NB4 (cell line): ENCODE results near the gene RASSF5.

Experiments used
- POLR2A ChIP-seq: IDR thresholded peaks from 2 replicates; pipeline ENCODE4 v1.6.1; 2011; ENCODE audit warnings: mild to moderate bottlenecking; ENCODE audit not compliant: insufficient read length; ENCODE audit errors: extremely low read depth
- TF ChIP-seq, protein P1 (sequence below): IDR thresholded peaks from one replicate; pipeline ENCODE4 v1.5.1; 2012; ENCODE audit warnings: low read depth, low read length

DNA sequence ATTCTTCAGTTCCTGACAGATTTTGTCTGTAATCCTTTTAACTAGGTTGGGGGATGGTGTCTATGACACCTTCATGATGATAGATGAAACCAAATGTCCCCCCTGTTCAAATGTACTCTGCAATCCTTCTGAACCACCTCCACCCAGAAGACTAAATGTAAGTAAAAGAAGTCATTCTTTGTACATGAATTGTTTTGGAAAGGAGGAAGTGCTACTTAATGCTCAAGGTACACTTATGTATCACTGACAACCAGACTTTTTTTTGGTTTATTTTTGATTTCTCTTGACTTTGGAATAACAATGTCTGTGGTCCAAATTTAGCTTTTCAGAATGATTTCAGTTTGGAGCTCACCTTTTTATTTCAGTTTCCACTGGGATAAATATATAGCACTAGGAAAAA is 130.3 kb downstream of the RASSF5 start:
- TF ChIP-seq, protein P1, sequence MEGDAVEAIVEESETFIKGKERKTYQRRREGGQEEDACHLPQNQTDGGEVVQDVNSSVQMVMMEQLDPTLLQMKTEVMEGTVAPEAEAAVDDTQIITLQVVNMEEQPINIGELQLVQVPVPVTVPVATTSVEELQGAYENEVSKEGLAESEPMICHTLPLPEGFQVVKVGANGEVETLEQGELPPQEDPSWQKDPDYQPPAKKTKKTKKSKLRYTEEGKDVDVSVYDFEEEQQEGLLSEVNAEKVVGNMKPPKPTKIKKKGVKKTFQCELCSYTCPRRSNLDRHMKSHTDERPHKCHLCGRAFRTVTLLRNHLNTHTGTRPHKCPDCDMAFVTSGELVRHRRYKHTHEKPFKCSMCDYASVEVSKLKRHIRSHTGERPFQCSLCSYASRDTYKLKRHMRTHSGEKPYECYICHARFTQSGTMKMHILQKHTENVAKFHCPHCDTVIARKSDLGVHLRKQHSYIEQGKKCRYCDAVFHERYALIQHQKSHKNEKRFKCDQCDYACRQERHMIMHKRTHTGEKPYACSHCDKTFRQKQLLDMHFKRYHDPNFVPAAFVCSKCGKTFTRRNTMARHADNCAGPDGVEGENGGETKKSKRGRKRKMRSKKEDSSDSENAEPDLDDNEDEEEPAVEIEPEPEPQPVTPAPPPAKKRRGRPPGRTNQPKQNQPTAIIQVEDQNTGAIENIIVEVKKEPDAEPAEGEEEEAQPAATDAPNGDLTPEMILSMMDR, result no peak
- no peak for TF ChIP-seq POLR2A
